Putamen (tissue), 1 donor: Measurements from ENCODE around the gene BATF.
"Not testable (repeated sequence)": the region's sequence is repeated elsewhere in the genome, so short reads cannot be mapped to it uniquely, and the experiment has no call there.

Source experiments
- DNase-seq: peaks from one replicate; pipeline ENCODE4 v3.0.0-alpha.2; 2016; ENCODE audit warnings: low spot score

The BATF gene, protein sequence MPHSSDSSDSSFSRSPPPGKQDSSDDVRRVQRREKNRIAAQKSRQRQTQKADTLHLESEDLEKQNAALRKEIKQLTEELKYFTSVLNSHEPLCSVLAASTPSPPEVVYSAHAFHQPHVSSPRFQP

DNA sequence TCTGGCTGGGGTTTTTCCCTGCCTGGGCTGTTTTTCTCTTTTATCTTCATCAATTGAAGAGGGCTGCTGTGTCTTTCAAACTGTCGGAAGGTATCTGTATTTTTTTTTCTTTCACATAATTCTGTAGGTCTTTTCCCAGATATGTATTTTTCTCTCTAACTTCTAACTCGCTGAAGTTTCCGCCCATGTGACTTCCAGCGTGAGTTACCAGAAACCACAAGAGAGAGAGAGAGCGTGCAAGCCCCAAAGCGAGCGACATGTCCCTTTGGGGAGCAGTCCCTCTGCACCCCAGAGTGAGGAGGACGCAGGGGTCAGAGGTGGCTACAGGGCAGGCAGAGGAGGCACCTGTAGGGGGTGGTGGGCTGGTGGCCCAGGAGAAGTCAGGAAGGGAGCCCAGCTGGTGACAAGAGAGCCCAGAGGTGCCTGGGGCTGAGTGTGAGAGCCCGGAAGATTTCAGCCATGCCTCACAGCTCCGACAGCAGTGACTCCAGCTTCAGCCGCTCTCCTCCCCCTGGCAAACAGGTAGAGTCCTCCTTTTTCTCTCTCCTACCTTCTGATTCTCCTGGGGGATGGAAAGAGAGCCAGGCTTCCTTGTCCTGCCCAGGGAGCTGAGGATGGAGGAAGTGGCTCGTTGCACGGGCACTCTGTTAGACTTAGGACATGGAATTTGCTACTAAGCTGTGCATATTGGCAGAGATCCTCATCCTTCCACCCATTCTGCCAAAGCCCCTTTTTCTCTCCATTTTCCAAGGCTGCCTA is at the start of gene BATF:
BATF (plus strand) TSS at position 246 of the 759 bp plus-strand sequence; CDS start at position 460, 214 bp downstream.
- no peak for DNase-seq

DNA sequence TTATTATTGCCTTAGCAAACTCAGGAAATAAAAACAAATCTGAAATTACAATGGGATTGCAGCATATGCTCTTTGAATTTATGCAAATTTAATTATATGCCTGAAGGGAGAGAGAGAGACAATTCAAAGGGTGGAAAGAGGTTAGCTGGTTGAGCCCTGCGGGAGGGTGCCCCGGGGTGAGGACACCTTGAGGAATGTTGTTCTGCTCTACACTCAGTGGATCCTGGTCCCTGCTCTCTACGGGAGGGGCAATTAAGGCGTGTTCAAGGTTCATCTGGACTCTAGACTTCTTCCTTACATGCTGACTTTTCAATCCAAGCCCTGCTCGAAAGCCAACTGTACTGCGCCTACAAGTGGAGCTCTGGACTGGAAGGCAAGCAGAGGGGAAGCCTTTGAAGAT is 48.1 kb upstream of the BATF start:
- DNase-seq, result not testable (repeated sequence)

DNA sequence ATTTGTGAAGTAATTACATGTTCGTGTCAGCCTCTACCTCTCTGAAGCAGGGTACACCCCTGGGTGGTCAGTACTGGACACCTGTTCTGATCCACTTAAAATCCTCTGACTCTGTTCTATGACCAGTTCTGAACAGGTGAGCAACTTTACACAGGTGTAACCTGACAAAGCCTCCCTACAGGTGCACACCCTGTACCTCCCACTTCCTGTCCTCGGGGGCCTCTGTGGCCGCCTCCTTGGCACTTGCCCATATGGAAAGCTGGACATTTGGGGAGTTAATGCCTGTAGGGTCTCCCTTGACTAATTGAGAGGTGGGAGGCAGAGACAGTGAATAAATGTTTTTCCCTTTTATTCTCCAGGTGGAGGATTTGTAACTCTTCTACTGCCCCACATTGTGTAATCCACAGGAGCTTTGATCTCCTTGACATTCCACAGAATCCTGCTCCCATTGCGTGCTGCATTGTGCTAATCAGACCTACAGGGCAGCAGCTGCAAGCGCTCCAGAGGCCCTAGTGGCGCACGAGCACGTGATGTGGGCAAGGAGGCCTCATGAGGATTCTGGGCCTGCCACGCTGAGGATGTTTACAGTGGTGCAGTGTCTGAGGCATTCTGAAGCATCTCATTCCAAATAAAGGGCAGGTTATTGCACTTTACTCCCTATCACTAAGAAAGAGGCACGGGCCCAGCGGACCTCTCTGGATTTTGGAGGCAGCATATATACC is 45.8 kb upstream of the BATF start:
- no peak for DNase-seq

DNA sequence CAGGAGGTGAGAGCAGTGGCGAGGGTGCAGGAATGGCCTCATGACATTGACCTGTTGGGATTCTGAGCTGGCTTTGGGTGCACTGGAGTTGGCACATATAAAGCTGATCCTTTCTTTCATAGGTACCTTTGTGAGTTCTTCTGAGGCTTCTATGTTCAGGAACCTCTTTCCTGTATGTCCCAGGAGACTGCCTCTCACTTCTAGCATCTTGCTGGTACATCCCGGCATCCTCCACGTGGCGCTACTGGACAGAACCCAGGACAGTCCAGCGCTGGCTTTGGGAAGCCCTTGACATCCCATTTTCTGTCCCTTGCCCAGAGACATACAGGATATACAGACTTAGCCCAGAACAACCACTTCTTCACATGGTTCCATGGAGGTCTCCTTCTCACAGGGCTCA is 44.4 kb upstream of the BATF start:
- DNase-seq, result no peak

DNA sequence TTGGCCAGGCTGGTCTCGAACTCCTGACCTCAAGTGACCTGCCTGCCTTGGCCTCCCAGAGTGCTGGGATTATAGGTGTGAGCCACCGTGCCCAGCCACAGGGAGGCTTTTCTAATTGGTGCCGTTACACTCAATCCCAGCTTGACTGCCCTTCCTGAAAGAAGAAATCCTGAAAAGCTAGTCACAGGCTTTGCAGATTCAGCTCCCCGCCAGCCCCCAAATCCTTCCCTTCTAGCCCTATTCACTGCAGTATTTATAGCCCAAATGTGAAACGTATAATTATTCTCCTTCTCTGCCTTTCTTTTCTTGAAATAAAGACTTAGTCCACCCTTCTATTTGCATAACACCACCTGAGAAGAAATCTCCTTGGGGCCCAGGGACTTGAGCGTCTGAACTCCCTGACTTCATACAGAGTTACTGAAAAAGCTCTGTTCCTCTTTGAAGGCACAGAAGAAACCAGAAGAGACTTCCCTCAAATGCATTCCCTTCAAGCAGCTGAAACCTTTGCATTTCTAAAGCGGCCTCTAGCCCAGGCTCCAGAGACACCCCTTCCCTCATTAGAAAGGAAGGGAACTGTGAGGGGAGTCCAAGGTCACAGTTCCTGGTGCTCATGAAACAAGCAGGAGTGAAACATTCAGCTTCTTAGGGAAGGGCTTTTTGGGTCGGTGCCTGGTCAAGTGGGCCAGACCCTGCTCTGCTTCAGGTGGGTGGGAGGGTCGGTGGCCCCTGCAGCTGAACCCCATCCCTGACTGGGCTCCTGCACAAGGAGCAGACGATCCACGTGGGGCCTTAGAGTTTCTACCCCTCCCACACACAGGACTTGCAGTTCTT is 42.3 kb upstream of the BATF start:
- DNase-seq, result no peak

DNA sequence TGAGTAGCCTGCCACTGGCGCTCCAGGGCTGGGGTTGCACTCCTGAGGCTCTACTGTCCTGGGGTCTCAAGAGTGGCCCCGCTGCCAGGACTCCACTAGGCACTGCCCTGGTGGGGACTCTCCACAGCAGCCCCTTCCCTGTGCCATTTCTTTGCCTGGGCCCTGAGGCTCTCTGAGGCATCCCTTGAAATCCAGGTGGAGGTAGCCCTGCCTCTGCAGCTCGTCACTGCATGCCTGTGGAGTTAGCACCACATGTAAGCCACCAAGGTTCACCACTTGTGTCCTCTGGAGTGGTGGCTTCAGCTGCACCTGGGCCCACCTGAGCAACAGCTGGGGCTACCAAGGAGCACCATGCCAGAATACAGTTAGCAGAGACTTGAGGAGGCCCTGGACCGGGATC is 39.9 kb upstream of the BATF start:
- no peak for DNase-seq

DNA sequence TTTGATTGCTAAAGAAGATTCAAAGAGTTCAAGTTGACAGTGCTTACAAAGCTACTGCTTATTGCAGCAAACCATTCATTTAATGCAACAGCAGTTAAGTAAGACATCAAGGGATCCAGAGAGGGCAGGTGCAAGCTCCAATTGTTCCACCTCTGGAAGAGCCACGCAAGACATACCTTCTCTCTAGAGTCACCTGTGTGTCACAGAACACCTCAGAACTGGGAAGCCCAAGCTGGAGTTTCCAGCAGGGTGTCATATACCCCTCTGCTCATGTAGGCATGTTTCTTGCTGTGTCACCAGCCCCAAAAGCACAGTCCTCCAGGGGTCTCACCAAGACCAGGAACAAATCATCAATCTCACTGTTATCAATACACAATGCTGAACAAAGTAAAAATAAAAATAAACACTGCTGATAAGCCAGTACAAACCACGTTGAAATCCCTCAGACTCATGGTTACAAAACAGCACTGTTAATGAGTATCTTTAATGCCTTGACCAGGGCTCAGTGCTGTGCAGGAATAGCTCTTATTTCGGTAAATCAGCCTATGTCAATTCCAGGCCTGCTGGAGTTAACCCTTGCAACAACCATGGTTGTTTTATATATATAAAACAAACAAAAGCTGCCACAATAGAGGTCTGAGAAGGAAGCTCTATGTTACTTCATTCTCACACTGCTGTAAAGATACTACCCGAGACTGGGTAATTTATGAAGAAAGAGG is 37.4 kb upstream of the BATF start:
- DNase-seq, result no peak

DNA sequence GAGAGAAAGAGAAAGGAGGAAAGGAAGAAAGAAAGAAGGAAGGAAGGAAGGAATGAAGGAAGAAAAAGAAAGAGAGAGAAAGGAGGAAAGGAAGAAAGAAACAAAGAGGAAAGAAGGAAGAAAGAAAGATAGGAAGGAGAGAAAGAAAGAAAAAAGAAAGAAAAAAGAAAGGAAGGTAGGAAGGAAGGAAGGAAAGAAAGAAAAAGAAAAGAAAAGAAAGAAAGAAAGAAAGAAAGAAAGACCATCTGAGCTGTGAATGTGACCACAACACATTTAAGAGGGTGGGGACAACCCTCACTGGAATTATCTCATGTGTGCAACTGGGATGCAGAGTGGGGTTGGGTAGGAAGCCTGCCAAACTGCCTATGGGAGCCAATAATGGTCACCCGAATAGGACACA is 36.0 kb upstream of the BATF start:
- no peak for DNase-seq

DNA sequence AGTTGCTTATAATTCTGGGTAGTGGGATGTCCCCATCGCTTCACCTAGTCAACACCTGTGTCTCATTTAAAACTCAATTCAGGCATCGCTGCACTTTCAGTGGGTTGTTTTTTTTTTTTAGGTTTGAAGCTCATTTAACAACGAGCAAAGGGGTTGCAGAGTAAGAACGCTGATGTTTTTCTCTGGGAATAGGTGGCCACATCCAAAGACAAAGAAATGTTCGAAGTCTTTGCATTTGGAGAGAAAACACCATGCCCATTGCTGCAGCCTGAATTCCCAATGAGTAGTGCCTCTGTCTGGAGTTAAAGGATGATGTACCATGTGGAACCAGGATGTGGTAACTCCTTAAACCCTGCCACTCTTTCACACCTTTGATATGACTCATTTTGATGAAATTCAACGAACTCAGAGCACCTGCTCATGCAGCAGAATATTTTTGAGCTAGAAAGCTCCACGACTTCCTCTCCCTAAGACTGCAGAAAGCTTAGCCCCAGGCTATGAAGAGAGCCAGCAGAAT is 35.1 kb upstream of the BATF start:
- no peak for DNase-seq

DNA sequence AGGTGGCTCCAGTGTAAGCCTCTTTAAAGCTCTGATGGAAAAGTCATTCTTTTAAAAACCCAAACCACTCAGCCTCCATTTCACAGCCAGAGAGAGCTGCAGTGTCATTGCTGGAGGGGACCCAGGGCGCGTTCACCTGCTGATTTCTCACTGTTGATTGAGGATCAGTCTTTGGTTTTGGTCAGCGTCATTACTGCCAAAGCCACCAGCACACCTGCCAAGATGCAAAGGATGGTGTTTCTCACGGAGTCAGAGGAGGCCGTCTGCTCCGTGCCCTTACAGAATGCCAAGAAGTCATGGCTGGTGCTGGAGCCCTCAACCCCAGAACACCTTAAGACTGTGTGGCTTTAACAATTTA is 32.8 kb upstream of the BATF start:
- no peak for DNase-seq

DNA sequence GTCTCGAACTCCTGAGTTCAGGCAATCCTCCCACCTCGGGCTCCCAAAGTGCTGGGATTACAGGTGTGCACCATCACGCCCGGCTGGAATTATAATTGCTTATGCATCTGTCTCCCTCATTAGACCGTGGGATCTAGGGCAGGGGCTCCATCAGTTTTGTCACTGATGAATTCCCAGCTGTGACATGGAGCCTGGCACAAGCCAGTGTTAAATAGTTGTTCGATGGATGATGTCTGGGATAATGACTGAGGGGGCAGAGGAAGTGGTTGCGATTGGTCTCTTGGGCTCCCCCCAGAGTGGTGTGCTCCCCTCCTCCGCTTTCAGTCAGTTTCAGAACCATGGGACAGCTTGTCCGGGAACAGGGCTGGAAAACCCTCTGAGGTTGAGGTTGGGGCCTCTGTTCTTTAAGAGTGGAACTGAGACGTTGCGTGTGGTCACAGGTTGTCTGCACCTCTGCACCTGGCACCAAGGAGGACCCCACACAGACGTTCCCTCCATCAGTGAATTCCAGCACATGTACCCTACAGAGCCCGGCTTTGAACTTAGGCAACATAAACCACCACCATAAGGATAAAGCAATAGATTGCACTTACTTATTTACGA is 30.8 kb upstream of the BATF start:
- DNase-seq, result no peak

DNA sequence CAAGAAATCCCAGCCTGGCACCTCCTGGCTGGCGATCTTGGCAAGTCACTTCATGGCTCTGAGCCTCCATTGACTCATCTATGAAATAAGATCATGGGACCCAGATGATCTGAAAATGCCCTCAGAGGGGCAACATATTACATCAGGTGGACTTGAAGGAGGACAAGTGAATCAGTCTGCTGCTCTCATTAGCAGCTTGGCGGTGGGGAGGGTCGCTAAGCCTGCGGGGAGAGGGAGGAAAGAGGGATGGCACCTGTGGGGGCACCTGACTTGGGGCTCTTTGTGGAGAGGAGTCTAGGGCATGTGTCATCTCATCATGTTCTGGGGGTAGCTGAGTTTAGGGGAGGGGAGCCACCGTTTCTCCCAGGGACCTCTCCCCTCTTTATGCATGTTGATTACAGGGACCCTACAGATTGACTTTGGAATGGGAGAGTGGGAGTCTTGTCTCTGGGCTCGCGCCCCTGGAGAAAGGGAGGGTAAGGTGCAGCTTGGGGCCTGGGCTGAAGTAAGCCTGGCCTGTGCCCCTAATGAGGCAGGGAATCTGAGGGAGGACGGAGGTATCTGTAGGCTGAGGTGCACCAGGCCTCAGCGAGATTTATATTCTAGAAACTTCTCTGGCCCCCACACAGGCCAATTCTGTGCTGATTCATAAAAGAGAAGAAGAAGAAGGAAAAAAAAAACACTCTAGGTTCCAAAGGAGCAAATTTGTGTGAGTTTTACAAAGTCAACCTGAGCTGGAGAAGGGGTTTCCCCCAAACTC is 29.3 kb upstream of the BATF start:
- no peak for DNase-seq

DNA sequence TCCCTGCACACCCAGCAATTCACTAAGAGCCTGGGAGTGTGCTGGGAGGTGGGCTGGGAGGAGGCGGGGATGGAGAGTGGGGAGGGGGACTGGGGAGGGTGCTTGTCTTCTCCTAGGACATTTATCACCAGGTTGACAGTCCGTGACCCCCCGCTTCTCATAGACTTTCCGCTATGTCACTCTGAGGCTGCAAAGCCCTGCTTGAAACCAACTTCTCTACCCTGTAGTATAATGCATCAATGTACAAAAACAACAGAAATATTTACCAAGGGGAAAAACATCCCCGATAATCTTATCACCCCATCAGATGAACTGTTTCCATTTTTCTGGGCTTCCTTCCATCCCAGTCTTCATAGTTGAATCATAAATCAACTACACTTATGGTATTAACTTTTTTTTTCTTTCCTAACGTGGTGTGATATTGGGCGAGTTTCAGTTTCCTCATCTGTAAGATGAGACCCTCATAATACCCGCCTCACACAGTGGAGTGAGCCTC is 28.6 kb upstream of the BATF start:
- no peak for DNase-seq

DNA sequence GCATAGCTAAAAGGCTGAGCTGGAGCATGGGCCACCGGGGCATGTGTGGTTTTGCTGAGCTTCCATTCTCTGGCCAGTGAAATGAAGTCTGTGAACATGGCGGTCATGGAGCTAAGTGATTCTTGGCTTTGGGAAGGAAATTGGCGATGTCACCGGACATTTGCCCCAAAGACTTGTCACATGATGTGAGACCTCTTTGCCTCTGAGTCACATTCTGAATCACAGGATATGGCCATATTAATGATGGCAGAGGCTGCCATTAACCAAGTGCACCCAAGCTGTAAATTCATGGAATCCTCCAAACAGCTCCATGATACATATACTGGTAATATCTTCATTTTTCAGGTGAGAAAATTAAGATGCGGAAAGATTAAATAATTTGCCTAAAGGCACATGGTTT is 27.4 kb upstream of the BATF start:
- DNase-seq, result no peak

DNA sequence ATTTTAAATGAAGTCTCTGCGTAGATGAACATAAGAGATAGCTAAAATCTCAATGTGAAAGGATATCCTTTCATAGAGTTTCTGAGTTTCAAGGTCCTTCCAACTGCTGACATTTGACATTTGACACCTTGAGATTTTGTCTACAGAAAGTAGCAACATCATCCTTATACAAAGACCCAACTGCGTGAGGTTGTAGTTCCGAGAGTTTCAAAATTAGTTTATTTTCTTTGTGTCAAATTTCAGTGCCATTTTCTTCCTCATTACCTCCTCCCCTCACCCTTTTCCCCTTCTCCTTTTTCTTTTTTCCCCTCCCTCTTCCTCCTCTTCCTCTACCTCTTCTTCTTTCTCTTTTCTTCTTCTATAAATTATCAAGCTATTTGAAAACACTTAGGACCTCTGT is 26.9 kb upstream of the BATF start:
- no peak for DNase-seq

DNA sequence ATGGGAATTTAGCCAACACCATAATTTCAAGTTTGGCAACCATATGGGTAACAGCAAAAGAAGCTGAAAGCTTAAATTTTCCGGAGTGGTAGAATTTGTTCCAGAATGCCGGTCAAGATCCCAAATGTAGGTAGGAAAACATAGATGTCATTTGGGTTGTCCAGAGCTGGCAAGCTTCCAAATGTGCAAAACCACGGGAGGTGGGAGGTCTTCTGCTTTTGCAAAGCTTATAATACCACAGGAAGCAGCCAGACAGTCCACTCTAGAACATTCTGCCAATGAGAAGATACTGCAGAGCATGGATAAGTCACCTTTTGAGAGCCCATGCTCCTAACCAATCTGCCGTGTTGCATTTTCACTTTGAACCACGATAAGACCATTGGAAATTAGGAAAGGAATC is 26.4 kb upstream of the BATF start:
- DNase-seq, result no peak

DNA sequence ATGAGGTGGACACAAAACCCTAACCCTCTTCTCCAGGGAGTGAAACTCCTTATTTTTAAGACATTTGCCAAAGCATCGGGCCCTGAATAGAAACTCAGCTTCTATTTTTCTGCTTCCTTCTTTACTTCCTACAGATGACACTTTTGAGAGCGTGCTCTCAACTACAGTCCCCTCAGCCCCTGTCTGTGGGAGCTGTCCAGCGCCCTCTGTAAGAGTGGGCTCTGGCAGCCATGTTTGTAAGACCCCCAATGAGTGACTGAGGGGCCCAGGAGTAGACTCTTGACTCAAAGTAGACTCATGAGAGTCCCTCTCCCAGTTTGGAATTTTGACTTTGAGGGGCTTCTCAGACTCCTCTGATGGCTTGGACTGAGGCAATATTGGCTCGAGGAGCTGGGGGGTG is 25.5 kb upstream of the BATF start:
- no peak for DNase-seq

DNA sequence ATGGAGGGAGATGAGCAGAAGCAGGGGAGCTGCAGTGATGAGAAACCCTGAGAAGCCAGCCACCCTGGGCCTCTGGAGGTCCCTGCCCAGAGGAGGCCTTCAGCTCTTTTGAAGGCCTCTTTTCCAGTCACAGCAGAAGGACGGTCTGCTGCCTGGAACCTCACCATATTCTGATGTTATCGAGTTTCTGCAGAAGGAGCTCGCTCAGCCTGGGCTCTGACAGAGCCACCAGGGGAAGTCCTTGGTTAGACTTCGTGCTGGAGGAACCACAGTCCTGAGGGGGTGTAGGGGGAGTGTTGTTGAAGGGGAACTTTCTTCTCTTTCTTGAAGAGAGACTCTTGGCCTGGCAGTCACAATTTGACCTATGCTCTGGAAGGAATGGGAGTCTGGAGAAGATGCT is 25.1 kb upstream of the BATF start:
- DNase-seq, result no peak

DNA sequence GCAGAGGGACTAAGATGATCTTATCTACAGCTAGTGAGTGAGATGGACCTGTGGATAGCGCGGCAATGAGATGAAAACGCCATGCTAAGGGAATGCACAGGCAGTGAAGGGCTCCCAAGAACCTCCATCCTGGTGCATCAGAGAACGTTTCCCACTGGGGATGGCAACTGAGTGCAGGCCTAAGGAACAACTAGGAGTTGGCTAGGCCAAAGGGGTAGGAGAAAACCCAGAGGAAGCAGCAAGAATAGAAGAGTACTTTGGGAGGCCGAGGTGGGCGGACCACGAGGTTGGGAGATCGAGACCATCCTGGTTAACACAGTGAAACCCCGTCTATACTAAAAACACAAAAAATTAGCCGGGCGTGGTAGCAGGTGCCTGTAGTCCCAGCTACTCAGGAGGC is 24.6 kb upstream of the BATF start:
- DNase-seq, result no peak

DNA sequence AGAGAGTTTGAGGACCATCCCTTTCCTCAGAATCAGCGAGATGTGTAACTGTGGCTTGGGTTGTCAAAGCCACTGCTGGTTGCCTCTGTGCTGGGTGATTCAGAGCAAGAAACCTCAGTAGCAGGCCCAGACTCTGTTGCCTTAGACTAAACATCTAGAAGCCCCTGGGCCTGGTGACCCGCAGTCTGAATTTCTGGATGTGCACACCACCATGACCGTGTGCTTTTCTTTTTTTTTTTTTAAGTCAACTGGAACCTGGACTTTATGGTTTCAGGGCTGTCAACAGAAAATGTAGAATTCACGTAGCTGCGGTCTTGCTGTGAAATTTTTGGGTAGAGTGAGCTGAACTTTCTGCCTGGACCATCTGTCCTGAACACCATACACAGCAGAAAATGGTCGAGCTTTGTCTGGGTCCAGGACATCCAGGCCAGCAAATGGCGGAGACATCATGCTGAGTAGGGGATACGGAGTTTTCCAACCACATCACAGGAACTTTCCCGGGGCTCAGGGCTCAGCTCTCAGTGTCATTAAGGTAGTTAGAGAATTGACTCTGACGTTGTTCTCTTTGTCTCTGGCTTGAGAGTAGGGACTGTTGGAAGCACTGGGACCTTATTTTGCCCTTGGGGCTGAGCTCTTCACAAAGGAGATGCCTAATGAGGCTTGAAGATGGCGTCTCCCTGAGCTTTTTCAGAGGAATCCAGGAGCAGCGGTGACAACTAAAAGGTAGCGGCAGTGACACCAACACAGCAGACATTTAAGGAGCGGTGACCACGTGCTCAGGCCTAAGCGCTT is 23.0 kb upstream of the BATF start:
- DNase-seq, result no peak
